ENCODE results near the gene XRCC3.

DNA sequence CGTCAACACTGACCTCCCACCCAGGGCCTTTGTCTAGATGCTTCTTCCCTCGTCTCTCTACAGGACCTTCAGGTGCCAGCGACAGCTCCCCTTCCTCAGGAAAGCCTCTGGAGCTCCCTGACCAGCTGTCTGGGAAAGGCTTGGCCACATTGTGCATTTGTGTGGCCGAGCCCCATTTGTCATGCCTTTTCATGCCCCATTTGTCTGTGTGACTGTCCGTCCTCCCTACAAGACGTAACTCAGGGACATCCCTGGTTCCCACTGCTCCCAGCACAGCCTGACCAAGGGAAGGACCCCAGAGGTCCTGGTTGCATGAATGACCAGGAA lies 24.2 kb upstream of the XRCC3 start:
- TF ChIP-seq, protein P1, sequence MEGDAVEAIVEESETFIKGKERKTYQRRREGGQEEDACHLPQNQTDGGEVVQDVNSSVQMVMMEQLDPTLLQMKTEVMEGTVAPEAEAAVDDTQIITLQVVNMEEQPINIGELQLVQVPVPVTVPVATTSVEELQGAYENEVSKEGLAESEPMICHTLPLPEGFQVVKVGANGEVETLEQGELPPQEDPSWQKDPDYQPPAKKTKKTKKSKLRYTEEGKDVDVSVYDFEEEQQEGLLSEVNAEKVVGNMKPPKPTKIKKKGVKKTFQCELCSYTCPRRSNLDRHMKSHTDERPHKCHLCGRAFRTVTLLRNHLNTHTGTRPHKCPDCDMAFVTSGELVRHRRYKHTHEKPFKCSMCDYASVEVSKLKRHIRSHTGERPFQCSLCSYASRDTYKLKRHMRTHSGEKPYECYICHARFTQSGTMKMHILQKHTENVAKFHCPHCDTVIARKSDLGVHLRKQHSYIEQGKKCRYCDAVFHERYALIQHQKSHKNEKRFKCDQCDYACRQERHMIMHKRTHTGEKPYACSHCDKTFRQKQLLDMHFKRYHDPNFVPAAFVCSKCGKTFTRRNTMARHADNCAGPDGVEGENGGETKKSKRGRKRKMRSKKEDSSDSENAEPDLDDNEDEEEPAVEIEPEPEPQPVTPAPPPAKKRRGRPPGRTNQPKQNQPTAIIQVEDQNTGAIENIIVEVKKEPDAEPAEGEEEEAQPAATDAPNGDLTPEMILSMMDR (IDR thresholded peaks at IDR 0.05; ENCODE audit: low read depth, low read length): no peak
- TF ChIP-seq POLR2A (IDR thresholded peaks at IDR 0.05; ENCODE audit: extremely low read depth, insufficient read length): no peak

Data from NB4 (cell line).